Measurements from ENCODE around the gene GDI1. TPM values are rescaled to one million over a fixed set of nuclear protein-coding genes. Genes with fewer than 3 reads are reported as not detected.

GDI1 gene
- total RNA-seq, 2 donors from 2014 or later = 120 to 165 TPM

- H3K4me1 Mint-ChIP-seq = no peaks in the 10 kb centered on the region
- H3K27me3 Mint-ChIP-seq = no peaks in the 10 kb centered on the region
- no peak overlapping the region for H3K27ac Mint-ChIP-seq
- ATAC-seq (replicated peaks) = no peak
- H3K36me3 Mint-ChIP-seq (ENCODE audit: low read depth) = peaks cover 30% of the 10 kb centered on the region
- no peak overlapping the region for H3K4me3 Mint-ChIP-seq
- no peaks in the 10 kb centered on the region for H3K9me3 Mint-ChIP-seq
Observed at GRCh38 chrX:154470434-154470833, 33.5 kb downstream of the GDI1 start.

- no peak overlapping the region for H3K27ac Mint-ChIP-seq
- H3K4me1 Mint-ChIP-seq = no peaks in the 10 kb centered on the region
- H3K27me3 Mint-ChIP-seq = no peaks in the 10 kb centered on the region
- H3K9me3 Mint-ChIP-seq = no peaks in the 10 kb centered on the region
- no peak overlapping the region for H3K4me3 Mint-ChIP-seq
- H3K36me3 Mint-ChIP-seq (ENCODE audit: low read depth) = peaks cover 28% of the 10 kb centered on the region
- no peak for ATAC-seq (replicated peaks)
Observed at GRCh38 chrX:154470914-154471568, 34.1 kb downstream of the GDI1 start.

- Mint-ChIP-seq H3K4me3 (no peak overlapping the region), H3K27ac (no peak overlapping the region), H3K4me1 (no peaks in the 10 kb centered on the region), H3K9me3 (no peaks in the 10 kb centered on the region), H3K36me3 (ENCODE audit: low read depth) (peaks cover 32% of the 10 kb centered on the region), H3K27me3 (no peaks in the 10 kb centered on the region)
- no peak for ATAC-seq (replicated peaks)
Observed at GRCh38 chrX:154471839-154472684, 35.1 kb downstream of the GDI1 start.

GRCh38 chrX:154472685-154473632 is 36.0 kb downstream of the GDI1 start:
- Mint-ChIP-seq H3K9me3 (no peaks in the 10 kb centered on the region), H3K4me3 (no peak overlapping the region), H3K27ac (no peak overlapping the region), H3K36me3 (ENCODE audit: low read depth) (peaks cover 32% of the 10 kb centered on the region), H3K4me1 (no peaks in the 10 kb centered on the region), H3K27me3 (no peaks in the 10 kb centered on the region)
- ATAC-seq (replicated peaks) = no peak

GRCh38 chrX:154473683-154474082 is 36.7 kb downstream of the GDI1 start:
- Mint-ChIP-seq H3K4me3 (no peak overlapping the region), H3K9me3 (no peaks in the 10 kb centered on the region), H3K27me3 (no peaks in the 10 kb centered on the region), H3K27ac (no peak overlapping the region), H3K36me3 (ENCODE audit: low read depth) (peaks cover 32% of the 10 kb centered on the region), H3K4me1 (no peaks in the 10 kb centered on the region)
- ATAC-seq (replicated peaks) = no peak

- Mint-ChIP-seq H3K4me3 (peak overlapping the region; percentile 86), H3K9me3 (no peaks in the 10 kb centered on the region)
- no peak for ATAC-seq (replicated peaks)
Observed at GRCh38 chrX:154476821-154477220, 39.9 kb downstream of the GDI1 start.

GRCh38 chrX:154477891-154478477 is 41.0 kb downstream of the GDI1 start:
- H3K27ac Mint-ChIP-seq = no peak overlapping the region
- peaks cover 17% of the 10 kb centered on the region for H3K36me3 Mint-ChIP-seq (ENCODE audit: low read depth)
- peaks cover 5% of the 10 kb centered on the region for H3K4me1 Mint-ChIP-seq
- no peaks in the 10 kb centered on the region for H3K27me3 Mint-ChIP-seq
- H3K4me3 Mint-ChIP-seq = peak overlapping the region; percentile 86
- H3K9me3 Mint-ChIP-seq = no peaks in the 10 kb centered on the region
- ATAC-seq (replicated peaks) = no peak

More at GRCh38 chrX:154476821-154477220, 39.9 kb downstream of the GDI1 start:
- H3K36me3 Mint-ChIP-seq (ENCODE audit: low read depth) = peaks cover 19% of the 10 kb centered on the region
- no peaks in the 10 kb centered on the region for H3K4me1 Mint-ChIP-seq
- H3K27ac Mint-ChIP-seq = no peak overlapping the region
- H3K27me3 Mint-ChIP-seq = no peaks in the 10 kb centered on the region

GRCh38 chrX:154478728-154479622 is 42.0 kb downstream of the GDI1 start, which contains the start of gene LAGE3:
Gene LAGE3 (minus strand): TSS chrX:154479281. CDS start chrX:154478915, 366 bp downstream.
- Mint-ChIP-seq H3K36me3 (ENCODE audit: low read depth) (peaks cover 16% of the 10 kb centered on the region), H3K4me3 (peak within 1 kb of the TSS; percentile 86), H3K9me3 (no peaks in the 10 kb centered on the region), H3K27ac (peak within 1 kb of the TSS; percentile 89), H3K27me3 (no peaks in the 10 kb centered on the region), H3K4me1 (peaks cover 5% of the 10 kb centered on the region)
- ATAC-seq (replicated peaks) = peak; percentile 96

- Mint-ChIP-seq H3K4me1 (peaks cover 5% of the 10 kb centered on the region), H3K27ac (no peak overlapping the region), H3K36me3 (ENCODE audit: low read depth) (peaks cover 33% of the 10 kb centered on the region), H3K9me3 (no peaks in the 10 kb centered on the region), H3K27me3 (no peaks in the 10 kb centered on the region), H3K4me3 (no peak overlapping the region)
- ATAC-seq (replicated peaks) = no peak
Observed at GRCh38 chrX:154481195-154481594, 44.2 kb downstream of the GDI1 start.

GRCh38 chrX:154481911-154482601 is 45.1 kb downstream of the GDI1 start:
- ATAC-seq (replicated peaks) = no peak
- no peaks in the 10 kb centered on the region for H3K27me3 Mint-ChIP-seq
- H3K4me3 Mint-ChIP-seq = no peak overlapping the region
- peaks cover 25% of the 10 kb centered on the region for H3K36me3 Mint-ChIP-seq (ENCODE audit: low read depth)
- peaks cover 5% of the 10 kb centered on the region for H3K4me1 Mint-ChIP-seq
- H3K9me3 Mint-ChIP-seq = no peaks in the 10 kb centered on the region
- H3K27ac Mint-ChIP-seq = no peak overlapping the region

GRCh38 chrX:154482786-154483185 is 45.8 kb downstream of the GDI1 start:
- no peak overlapping the region for H3K27ac Mint-ChIP-seq
- no peak overlapping the region for H3K4me3 Mint-ChIP-seq
- no peaks in the 10 kb centered on the region for H3K9me3 Mint-ChIP-seq
- H3K4me1 Mint-ChIP-seq = peaks cover 5% of the 10 kb centered on the region
- H3K36me3 Mint-ChIP-seq (ENCODE audit: low read depth) = peaks cover 29% of the 10 kb centered on the region
- no peaks in the 10 kb centered on the region for H3K27me3 Mint-ChIP-seq
- ATAC-seq (replicated peaks) = no peak

GRCh38 chrX:154483325-154483724 is 46.4 kb downstream of the GDI1 start:
- no peak overlapping the region for H3K27ac Mint-ChIP-seq
- peaks cover 35% of the 10 kb centered on the region for H3K36me3 Mint-ChIP-seq (ENCODE audit: low read depth)
- H3K9me3 Mint-ChIP-seq = no peaks in the 10 kb centered on the region
- no peak for ATAC-seq (replicated peaks)
- H3K4me3 Mint-ChIP-seq = peak overlapping the region; percentile 33
- H3K27me3 Mint-ChIP-seq = no peaks in the 10 kb centered on the region
- H3K4me1 Mint-ChIP-seq = peaks cover 8% of the 10 kb centered on the region
